ENCODE data around the gene CFAP251.

DNA sequence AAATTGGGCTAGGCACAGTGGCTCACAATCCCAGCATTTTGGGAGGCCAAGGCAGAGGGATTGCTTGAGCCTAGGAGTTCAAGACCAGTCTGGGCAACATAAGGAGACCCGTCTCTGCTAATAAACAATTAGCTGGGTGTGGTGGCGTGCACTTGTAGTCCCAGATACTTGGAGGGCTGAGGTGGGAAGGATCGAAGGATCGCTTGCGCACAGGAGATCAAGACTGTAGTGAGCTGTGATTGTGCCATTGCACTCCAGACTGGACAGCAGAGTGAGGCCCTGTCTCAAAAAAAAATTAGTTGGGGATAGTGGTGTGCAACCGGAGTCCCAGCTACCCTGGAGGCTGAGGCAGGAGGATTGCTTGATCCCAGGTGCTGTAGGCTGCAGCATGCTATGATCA, 64.6 kb downstream of the CFAP251 start:
- TF ChIP-seq, protein P1, sequence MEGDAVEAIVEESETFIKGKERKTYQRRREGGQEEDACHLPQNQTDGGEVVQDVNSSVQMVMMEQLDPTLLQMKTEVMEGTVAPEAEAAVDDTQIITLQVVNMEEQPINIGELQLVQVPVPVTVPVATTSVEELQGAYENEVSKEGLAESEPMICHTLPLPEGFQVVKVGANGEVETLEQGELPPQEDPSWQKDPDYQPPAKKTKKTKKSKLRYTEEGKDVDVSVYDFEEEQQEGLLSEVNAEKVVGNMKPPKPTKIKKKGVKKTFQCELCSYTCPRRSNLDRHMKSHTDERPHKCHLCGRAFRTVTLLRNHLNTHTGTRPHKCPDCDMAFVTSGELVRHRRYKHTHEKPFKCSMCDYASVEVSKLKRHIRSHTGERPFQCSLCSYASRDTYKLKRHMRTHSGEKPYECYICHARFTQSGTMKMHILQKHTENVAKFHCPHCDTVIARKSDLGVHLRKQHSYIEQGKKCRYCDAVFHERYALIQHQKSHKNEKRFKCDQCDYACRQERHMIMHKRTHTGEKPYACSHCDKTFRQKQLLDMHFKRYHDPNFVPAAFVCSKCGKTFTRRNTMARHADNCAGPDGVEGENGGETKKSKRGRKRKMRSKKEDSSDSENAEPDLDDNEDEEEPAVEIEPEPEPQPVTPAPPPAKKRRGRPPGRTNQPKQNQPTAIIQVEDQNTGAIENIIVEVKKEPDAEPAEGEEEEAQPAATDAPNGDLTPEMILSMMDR (conservative IDR thresholded peaks at IDR 0.05; ENCODE audit: low read length), result no peak
- TF ChIP-seq EZH2phosphoT487 (IDR thresholded peaks at IDR 0.05; ENCODE audit: borderline replicate concordance, low read depth, low read length), result no peak
